Fibroblast of the aortic adventitia (primary cell): ENCODE measurements around the gene EYS. TPM values are rescaled to one million over a fixed set of nuclear protein-coding genes. Genes with fewer than 3 reads are reported as not detected.

Experiments used
- DNase-seq: peaks from one replicate; pipeline ENCODE4 v3.0.0-alpha.2; 2010; ENCODE audit warnings: low read depth
- H3K4me3 ChIP-seq: 2 replicates; pipeline ENCODE4 v1.5.1; 2011; ENCODE audit warnings: low read depth, mild to moderate bottlenecking, control low read depth, low read length, moderate library complexity
- CTCF ChIP-seq: IDR thresholded peaks from 2 replicates; pipeline ENCODE4 v1.5.1; 2011; ENCODE audit warnings: mild to moderate bottlenecking, low read length, control low read depth, inconsistent platforms; ENCODE audit not compliant: insufficient read depth
- total RNA-seq: library from RNA; depleted of rRNA; stranded (reverse); fragments of >200 nt; gene quantifications from 2 replicates; pipeline ENCODE4 v1.2.3, GENCODE V29; 2012; ENCODE audit warnings: low replicate concordance

Gene EYS
- total RNA-seq, 1 donor = 0.09 TPM

- no peak overlapping the region for H3K4me3 ChIP-seq
- DNase-seq = no peak
- TF ChIP-seq CTCF = no peak
These were observed 889.5 kb downstream of the EYS start for GRCh38 chr6:64817525-64817924.

- no peak for DNase-seq
- TF ChIP-seq CTCF = no peak
These were observed 891.3 kb downstream of the EYS start for GRCh38 chr6:64815718-64816117.

GRCh38 chr6:64812138-64812537, 894.9 kb downstream of the EYS start:
- no peak for DNase-seq
- no peak for TF ChIP-seq CTCF
- no peak overlapping the region for H3K4me3 ChIP-seq

More at GRCh38 chr6:64815718-64816117, 891.3 kb downstream of the EYS start:
- no peak overlapping the region for H3K4me3 ChIP-seq

GRCh38 chr6:64811119-64811518, 895.9 kb downstream of the EYS start:
- TF ChIP-seq CTCF = no peak
- no peak for DNase-seq
- H3K4me3 ChIP-seq = no peak overlapping the region

GRCh38 chr6:64807785-64808184, 899.2 kb downstream of the EYS start:
- no peak for DNase-seq

GRCh38 chr6:64803470-64804166, 903.4 kb downstream of the EYS start:
- TF ChIP-seq CTCF = no peak
- no peak overlapping the region for H3K4me3 ChIP-seq
- DNase-seq = no peak

More at GRCh38 chr6:64807785-64808184, 899.2 kb downstream of the EYS start:
- H3K4me3 ChIP-seq = no peak overlapping the region
- TF ChIP-seq CTCF = no peak

GRCh38 chr6:64792534-64792933, 914.5 kb downstream of the EYS start:
- no peak for DNase-seq
- H3K4me3 ChIP-seq = no peak overlapping the region
- TF ChIP-seq CTCF = no peak
